Kidney capillary endothelial cell (primary cell): Measurements from ENCODE around the gene PLA2G5.
A peak's percentile ranks its signal among the peaks of the same experiment; 100 is the strongest.

Experiments
- DNase-seq: peaks from one replicate; pipeline ENCODE4 v3.0.0-alpha.2; 2018; ENCODE audit warnings: low spot score

The PLA2G5 gene

GRCh38 chr1:20068722-20069121 lies 1.3 kb upstream of the PLA2G5 start:
- no peak for DNase-seq

DNA sequence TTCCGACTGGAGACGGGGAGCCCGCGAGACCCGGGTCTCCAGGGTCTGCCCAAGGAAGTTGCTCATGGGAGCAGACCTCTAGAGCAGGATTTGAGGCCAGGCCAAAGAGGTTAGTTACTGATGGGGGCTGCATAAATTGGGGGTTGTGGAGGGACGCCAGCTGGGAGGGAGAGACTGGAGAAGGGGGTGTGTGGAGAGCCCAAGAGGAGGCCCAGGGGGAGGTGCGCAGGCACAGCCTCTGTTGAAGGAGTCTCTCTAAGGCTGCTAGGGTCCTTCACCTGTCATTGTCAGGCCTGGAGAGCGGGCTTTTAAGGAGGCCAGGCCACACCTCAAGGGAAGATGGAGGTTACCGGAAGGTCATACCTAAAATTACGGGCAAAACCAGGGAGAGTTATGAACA lies 363 bp downstream of the PLA2G5 start:
- DNase-seq = no peak

GRCh38 chr1:20071416-20071815 lies 1.4 kb downstream of the PLA2G5 start:
- no peak for DNase-seq

- DNase-seq = no peak
Observed at GRCh38 chr1:20072771-20073170, 2.8 kb downstream of the PLA2G5 start.

DNA sequence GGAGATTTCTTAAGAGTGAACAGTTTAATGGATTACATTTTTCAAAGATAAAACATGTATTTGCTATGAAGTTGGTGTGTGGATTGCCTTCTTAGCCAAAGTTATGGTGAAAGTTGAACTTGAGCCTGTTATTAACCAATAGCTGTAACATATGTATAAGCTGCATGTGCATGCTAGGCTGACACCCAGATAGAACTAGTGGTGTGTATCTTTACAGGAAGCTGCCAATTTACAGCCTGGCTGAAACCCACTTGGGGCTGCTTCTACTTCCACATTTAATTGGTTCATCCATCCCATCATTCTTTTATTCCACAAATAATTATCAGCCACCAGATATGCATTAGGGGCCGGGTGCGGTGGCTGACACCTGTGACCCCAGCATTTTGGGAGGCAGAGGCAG lies 3.3 kb downstream of the PLA2G5 start:
- DNase-seq = no peak

DNA sequence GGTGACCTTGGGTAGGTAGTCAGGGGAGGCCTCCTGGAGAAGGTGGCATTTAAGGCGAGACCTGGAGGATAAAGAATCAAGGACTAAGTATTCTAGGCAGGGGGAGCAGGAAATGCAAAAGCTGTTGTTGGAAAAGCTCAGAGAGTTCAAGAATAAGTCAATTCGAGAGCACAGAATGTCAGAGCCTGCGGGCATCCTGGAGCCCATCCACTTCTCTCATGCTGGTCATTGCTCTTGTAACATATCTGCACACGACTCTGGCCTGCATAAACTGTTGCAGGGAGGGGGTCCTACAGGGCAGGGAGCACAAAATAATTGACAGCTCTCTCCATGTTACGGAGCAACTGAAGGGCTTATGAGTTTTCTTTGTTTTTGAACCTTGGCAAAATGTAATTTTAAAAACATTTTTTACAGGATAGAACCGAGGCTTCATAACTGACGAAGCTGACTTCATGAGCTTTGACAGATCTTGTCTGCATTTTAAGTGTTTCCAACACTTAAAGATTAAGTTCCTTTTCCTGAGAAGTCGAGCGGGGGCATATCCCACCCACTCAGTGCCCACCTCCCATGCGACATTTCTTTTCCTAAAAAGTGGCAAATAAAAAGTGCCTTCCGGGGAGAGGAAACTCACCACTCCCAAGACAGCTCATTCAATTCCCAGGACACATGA lies 4.2 kb downstream of the PLA2G5 start:
- no peak for DNase-seq

GRCh38 chr1:20074725-20075171 lies 4.8 kb downstream of the PLA2G5 start:
- DNase-seq = no peak

DNA sequence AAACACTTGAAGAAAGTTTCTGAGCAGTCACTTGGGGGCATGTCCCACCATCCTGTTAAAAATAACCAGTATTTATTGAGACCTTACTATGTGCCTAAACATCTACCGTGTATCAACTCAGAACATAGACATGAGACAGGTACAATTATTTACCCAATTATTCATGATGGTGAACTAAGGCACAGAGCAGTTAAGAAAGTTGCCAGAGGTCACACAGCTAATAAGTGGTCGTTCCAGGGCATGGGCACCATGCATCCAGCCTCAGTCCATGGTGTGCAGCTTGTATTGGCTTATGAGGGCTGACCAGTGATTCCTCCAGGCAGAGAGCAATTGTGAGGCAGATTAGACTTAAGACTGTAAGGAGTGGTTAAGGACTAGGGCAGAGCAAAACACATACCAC lies 5.4 kb downstream of the PLA2G5 start:
- DNase-seq = no peak

GRCh38 chr1:20076223-20076622 lies 6.2 kb downstream of the PLA2G5 start:
- no peak for DNase-seq

- no peak for DNase-seq
Observed at GRCh38 chr1:20076710-20077461, 6.9 kb downstream of the PLA2G5 start.

DNA sequence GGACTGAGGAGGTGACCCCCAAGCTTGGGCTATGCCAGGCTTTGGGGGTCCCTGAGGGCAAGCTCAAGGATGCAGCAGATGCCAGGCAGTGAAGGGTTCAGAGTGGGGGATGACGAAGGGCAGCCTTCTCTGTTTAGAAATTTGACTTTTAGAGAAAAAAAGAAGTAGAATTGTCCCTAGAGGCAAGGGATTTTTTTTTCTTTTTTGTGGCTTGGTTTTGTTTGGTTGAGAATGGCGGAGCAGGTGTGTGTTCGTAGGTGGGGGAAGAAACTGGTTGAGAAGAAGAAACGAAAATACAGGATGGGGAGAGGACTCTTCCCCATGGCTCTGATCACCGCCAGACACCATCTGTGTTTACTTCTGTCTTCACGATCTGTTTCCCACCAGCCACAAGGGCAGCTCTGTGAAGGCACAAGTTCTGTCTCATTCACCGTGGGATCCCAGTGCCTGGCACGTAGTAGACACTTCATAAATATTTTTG lies 8.2 kb downstream of the PLA2G5 start:
- DNase-seq = no peak

GRCh38 chr1:20078711-20079110 lies 8.7 kb downstream of the PLA2G5 start:
- DNase-seq = no peak

DNA sequence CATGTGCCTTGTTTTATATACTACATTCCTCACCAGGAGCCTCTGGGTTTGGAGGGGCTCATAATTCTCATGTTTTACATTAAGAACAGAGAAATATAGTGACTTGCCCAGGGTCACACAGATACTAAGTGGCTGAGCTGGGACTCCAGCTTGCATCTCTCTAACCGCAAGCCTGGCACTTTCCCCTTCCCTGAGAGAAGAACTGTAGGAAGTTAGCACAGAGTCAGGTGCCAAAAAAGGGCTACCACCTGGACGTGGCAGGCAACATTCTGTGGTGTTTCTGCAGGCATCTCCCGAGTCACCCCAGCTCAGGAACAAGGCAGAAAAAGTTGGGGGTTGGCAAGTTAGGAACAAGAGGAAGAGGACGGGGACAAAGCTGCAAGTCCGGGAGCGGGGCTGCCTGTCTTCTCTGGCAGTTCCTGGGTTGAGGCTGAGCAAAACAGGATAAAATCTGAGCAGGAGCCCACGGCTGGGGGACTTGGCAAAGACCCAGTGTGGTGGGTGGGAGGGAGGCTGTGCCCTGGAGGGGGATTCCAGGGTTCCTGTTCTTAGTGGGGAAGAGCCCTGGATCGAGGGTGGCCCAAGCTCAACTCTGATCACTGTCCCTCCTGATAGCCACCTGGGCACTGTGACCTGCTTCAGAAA lies 9.8 kb downstream of the PLA2G5 start:
- DNase-seq = no peak

DNA sequence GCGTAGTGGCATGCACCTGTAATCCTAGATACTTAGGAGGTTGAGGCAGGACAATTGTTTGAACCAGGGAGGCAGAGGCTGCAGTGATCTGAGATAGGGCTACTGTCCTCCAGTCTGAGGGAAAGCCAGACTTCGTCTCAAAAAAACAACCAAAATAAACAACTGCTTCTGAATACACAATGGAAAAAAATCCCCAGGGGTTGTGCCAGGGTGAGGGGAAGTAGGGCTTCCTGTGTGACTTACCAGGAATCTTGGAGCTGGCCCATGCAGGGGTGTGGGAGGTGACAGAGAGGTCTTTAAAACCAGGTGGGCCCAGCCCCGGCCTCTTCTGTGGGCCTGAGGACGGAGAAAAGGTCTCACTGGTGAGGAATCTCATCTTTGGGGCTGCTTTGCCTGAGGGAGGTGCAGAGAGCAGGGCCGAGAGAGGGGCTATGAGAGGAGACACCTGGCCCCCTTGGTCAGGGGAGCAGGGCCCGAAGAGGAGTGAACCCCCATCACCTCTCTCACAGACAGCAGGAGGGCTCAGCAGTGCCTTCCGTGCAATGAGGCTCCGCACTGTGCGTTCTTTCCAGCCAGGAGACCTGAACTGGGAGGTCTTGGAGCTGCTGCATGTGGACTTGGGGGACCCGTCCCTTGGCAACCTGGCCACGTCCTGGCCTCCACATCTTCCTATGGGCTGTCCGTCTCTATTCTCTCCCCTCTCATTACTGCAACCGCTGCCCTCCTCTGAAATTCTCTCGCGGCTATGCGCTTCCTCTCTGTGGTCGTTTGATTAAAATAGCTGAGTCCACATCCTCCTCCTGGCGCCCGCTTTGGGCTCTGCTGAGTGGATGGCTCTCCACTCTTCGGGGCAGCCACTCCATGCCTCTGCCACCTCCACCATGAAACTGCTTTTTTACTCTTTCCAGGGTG lies 10.7 kb downstream of the PLA2G5 start:
- DNase-seq = peak; percentile 21

GRCh38 chr1:20081353-20081810 lies 11.4 kb downstream of the PLA2G5 start:
- no peak for DNase-seq

DNA sequence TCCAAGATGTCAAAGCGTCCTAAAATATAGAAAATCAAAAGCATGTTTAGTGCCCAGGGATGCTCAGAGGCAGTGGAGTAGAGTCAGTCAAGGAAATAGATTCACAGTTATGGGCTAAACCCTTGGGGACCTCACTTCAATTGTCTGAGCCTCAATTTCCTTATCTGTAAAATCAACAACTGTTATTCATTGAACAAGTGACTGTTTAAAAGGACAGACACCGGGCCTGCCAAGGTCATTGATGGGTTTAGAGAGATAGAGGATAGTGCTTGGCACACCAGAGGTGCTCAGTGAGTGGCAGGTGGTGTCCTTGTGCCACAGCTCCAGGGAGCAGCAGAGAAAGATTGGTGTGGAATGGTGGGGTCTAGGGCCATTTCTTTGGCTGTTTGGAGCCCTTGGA lies 12.8 kb downstream of the PLA2G5 start:
- DNase-seq = no peak

DNA sequence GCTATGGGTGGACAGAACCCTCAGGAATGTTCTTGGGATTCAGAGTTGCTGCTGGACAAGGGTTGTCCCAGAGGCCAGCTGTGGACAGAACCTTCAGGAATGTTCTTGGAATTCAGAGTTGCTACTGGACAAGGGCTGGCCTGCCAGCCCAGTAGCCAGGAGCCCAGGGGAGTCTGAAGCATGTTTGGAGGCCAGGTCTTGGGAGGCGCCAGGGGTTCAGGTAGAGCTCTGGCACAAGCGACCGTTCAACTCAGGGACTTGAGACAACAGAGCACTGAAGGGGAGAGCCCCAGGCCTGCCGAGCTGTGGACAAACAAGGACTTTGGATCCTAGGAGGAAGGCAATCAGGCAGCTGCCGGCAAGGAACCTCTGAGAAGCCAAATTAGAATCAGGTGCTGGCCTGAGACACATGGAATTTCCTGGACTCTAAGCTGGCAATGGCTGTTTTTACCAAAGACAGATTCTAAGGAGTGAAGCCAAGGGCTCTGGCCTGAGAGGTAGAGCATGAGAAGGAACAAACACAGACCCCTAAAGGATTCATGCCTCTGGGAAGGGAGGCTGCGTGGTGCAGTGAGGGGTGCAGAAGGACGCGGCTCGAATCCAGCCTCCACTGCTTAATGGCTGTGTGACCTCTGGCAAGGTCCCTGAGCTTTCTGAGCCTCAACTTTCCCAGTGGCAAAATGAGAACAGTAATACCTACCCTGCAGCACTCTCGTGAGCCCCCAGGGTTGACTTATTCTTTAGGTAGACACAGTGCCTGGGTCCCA lies 13.4 kb downstream of the PLA2G5 start:
- DNase-seq = no peak

DNA sequence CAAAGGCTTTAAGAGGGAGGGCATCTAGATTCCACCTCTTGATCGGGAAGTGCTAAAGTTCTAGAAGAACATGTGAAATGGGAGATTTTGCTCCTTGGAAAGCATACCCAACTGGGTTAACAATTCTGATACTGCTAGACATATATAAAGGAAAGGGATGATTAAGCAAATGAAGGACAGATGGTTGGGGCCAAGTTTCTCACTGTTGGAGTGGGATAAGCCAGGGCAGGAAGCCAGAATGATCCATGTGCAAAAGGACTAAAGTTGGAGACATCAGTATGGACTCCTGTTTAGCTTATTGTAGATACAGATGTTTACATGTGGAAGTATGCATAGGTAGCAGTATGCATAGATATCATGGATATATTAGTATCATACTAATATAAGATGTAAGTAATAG lies 16.8 kb downstream of the PLA2G5 start:
- DNase-seq = no peak

DNA sequence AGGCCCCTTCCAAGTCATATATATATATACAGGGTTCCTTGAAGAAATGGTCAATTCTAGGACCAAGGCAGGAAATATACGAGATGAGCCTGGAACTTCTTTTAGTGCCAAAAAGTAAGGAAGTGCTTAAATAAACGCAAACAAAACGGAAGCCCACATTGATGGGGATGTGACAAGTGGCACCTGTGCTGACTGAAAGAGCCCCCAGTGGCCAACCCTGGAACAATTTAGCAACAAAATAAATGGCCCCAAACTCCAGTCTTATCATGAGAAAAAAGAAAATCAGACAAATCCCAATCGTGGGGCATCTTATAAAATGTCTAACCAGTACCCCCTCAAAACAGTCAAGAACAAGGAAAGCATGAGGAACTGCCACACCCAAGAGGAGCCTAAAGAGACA lies 17.7 kb downstream of the PLA2G5 start:
- DNase-seq = no peak

GRCh38 chr1:20089328-20090077 lies 19.5 kb downstream of the PLA2G5 start:
- no peak for DNase-seq
